WTC11 (cell line): ENCODE measurements around the gene APOL1. TPM values are rescaled to one million over a fixed set of nuclear protein-coding genes. Genes with fewer than 3 reads are reported as not detected.

Experiments used
- ATAC-seq: fragments of 200-7000 bp; cut with Tn5 transposase; 2 replicates; pipeline ENCODE4 v1.10.0; 2021; ENCODE audit warnings: mild to moderate bottlenecking, moderate library complexity
- CTCF ChIA-PET: fragments of 300-600 bp; sonication (Branson Sonifier 250); formaldehyde crosslinking; loops from one replicate; lab custom pipeline; 2021; ENCODE audit warnings: antibody characterized with exemption; lab: Charles Lee
- POLR2A ChIA-PET: fragments of 350-600 bp; sonication (Branson Sonifier 250); formaldehyde crosslinking; loops from one replicate; lab custom pipeline; 2021; ENCODE audit warnings: antibody characterized with exemption; lab: Charles Lee
- DNase-seq: peaks from one replicate; pipeline ENCODE4 v3.0.0; 2021; ENCODE audit warnings: low spot score
- H3K27ac Mint-ChIP-seq: 2 replicates; pipeline ENCODE4 v1.8.0; 2021; ENCODE audit warnings: mixed read lengths
- H3K27me3 Mint-ChIP-seq: 2 replicates; pipeline ENCODE4 v1.8.0; 2021; ENCODE audit warnings: low read depth, mild to moderate bottlenecking, moderate library complexity, mixed read lengths
- H3K36me3 Mint-ChIP-seq: 2 replicates; pipeline ENCODE4 v1.8.0; 2021; ENCODE audit warnings: mixed read lengths
- H3K4me1 Mint-ChIP-seq: 2 replicates; pipeline ENCODE4 v1.8.0; 2022; ENCODE audit warnings: mixed read lengths
- H3K4me3 Mint-ChIP-seq: 2 replicates; pipeline ENCODE4 v1.8.0; 2021; ENCODE audit warnings: mild to moderate bottlenecking, moderate library complexity, mixed read lengths
- H3K9me3 Mint-ChIP-seq: 2 replicates; pipeline ENCODE4 v1.8.0; 2021; ENCODE audit warnings: mixed read lengths
- ARID4B ChIP-seq: sonication (generic); formaldehyde crosslinking; IDR thresholded peaks from 2 replicates; pipeline ENCODE4 v1.8.0; 2023; ENCODE audit warnings: missing genetic modification reagents, mild to moderate bottlenecking, borderline replicate concordance
- CBFB ChIP-seq: sonication (generic); formaldehyde crosslinking; IDR thresholded peaks from 2 replicates; pipeline ENCODE4 v1.8.1; 2022; ENCODE audit warnings: mild to moderate bottlenecking, low read depth, missing genetic modification reagents
- E2F1 ChIP-seq: sonication (generic); formaldehyde crosslinking; IDR thresholded peaks from 2 replicates; pipeline ENCODE4 v1.8.0; 2022; ENCODE audit warnings: mild to moderate bottlenecking, missing genetic modification reagents
- FOXP4 ChIP-seq: sonication (generic); formaldehyde crosslinking; IDR thresholded peaks from 2 replicates; pipeline ENCODE4 v1.8.0; 2022; ENCODE audit warnings: mild to moderate bottlenecking, missing genetic modification reagents
- GABPB1 ChIP-seq: sonication (generic); formaldehyde crosslinking; IDR thresholded peaks from 2 replicates; pipeline ENCODE4 v1.8.1; 2023; ENCODE audit warnings: mild to moderate bottlenecking, missing genetic modification reagents
- HMGA2 ChIP-seq: fragments of 250-450 bp; sonication (Bioruptor Pico); IDR thresholded peaks from 2 replicates; pipeline ENCODE4 v1.4.0; 2021; ENCODE audit warnings: mild to moderate bottlenecking, moderate library complexity
- IRF2 ChIP-seq: sonication (generic); formaldehyde crosslinking; IDR thresholded peaks from 2 replicates; pipeline ENCODE4 v1.8.0; 2022; ENCODE audit warnings: low read depth, missing genetic modification reagents, borderline replicate concordance
- JAZF1 ChIP-seq: fragments of 250-450 bp; sonication (Bioruptor Pico); IDR thresholded peaks from 2 replicates; pipeline ENCODE4 v1.9.0; 2021; ENCODE audit warnings: moderate library complexity, mild to moderate bottlenecking, inconsistent platforms
- JUN ChIP-seq: sonication (generic); formaldehyde crosslinking; IDR thresholded peaks from 2 replicates; pipeline ENCODE4 v1.8.0; 2023; ENCODE audit warnings: mild to moderate bottlenecking, missing genetic modification reagents
- KAT7 ChIP-seq: sonication (generic); formaldehyde crosslinking; IDR thresholded peaks from 2 replicates; pipeline ENCODE4 v1.8.1; 2023; ENCODE audit warnings: missing genetic modification reagents, mild to moderate bottlenecking, borderline replicate concordance
- MXD4 ChIP-seq: fragments of 250-450 bp; sonication (Bioruptor Pico); IDR thresholded peaks from 2 replicates; pipeline ENCODE4 v1.8.0; 2021; ENCODE audit warnings: mild to moderate bottlenecking, moderate library complexity, borderline replicate concordance
- NFATC4 ChIP-seq: fragments of 250-450 bp; sonication (Bioruptor Pico); IDR thresholded peaks from 2 replicates; pipeline ENCODE4 v1.9.0; 2021; ENCODE audit warnings: mild to moderate bottlenecking
- OVOL2 ChIP-seq: fragments of 250-450 bp; sonication (Bioruptor Pico); IDR thresholded peaks from 2 replicates; pipeline ENCODE4 v1.9.0; 2021; ENCODE audit warnings: mild to moderate bottlenecking, borderline replicate concordance
- SMAD4 ChIP-seq: sonication (generic); formaldehyde crosslinking; IDR thresholded peaks from 2 replicates; pipeline ENCODE4 v1.8.0; 2022; ENCODE audit warnings: mild to moderate bottlenecking, missing genetic modification reagents
- STAT6 ChIP-seq: sonication (generic); formaldehyde crosslinking; conservative IDR thresholded peaks from 2 replicates; pipeline ENCODE4 v1.8.1; 2023; ENCODE audit warnings: mild to moderate bottlenecking, low read depth, missing genetic modification reagents, moderate library complexity
- ZMAT4 ChIP-seq: fragments of 250-450 bp; sonication (Bioruptor Pico); IDR thresholded peaks from 2 replicates; pipeline ENCODE4 v1.9.0; 2021; ENCODE audit warnings: mild to moderate bottlenecking
- total RNA-seq: library from RNA; stranded (reverse); gene quantifications from 3 replicates; pipeline ENCODE4 v1.2.3, GENCODE V29; 2021
- TF ChIP-seq, protein P1 (sequence below): sonication (generic); formaldehyde crosslinking; IDR thresholded peaks from 2 replicates; pipeline ENCODE4 v1.8.0; 2022; ENCODE audit warnings: missing genetic modification reagents

Gene APOL1
- total RNA-seq, 1 experiment from 2014 or later = 0.35 TPM

- TF ChIP-seq, protein P1, sequence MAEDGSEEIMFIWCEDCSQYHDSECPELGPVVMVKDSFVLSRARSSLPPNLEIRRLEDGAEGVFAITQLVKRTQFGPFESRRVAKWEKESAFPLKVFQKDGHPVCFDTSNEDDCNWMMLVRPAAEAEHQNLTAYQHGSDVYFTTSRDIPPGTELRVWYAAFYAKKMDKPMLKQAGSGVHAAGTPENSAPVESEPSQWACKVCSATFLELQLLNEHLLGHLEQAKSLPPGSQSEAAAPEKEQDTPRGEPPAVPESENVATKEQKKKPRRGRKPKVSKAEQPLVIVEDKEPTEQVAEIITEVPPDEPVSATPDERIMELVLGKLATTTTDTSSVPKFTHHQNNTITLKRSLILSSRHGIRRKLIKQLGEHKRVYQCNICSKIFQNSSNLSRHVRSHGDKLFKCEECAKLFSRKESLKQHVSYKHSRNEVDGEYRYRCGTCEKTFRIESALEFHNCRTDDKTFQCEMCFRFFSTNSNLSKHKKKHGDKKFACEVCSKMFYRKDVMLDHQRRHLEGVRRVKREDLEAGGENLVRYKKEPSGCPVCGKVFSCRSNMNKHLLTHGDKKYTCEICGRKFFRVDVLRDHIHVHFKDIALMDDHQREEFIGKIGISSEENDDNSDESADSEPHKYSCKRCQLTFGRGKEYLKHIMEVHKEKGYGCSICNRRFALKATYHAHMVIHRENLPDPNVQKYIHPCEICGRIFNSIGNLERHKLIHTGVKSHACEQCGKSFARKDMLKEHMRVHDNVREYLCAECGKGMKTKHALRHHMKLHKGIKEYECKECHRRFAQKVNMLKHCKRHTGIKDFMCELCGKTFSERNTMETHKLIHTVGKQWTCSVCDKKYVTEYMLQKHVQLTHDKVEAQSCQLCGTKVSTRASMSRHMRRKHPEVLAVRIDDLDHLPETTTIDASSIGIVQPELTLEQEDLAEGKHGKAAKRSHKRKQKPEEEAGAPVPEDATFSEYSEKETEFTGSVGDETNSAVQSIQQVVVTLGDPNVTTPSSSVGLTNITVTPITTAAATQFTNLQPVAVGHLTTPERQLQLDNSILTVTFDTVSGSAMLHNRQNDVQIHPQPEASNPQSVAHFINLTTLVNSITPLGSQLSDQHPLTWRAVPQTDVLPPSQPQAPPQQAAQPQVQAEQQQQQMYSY (CRISPR knock-in tag) = no peak
- no peak for TF ChIP-seq IRF2 (CRISPR knock-in tag)
- no peak for TF ChIP-seq SMAD4 (CRISPR knock-in tag)
- TF ChIP-seq FOXP4 (CRISPR knock-in tag) = no peak
- TF ChIP-seq ARID4B (CRISPR knock-in tag) = no peak
These were observed 16.3 kb upstream of the APOL1 start (continued) for GRCh38 chr22:36236388-36237319.

- Mint-ChIP-seq H3K36me3 (peaks cover 6% of the 10 kb centered on the region), H3K27me3 (peaks cover 4% of the 10 kb centered on the region; the same call in 1 of the 2 replicates), H3K4me3 (no peak overlapping the region; the same call in 1 of the 2 replicates), H3K27ac (no peak overlapping the region), H3K9me3 (peaks cover 13% of the 10 kb centered on the region), H3K4me1 (peaks cover 21% of the 10 kb centered on the region)
- DNase-seq (no peak), ATAC-seq (no peak)
- CTCF ChIA-PET = interaction anchor here (0.8 to 3.2 kb wide), 10 partner anchors 24 to 244 kb away, joined by 3 to 25 read pairs (median 6); partner anchors contain the start of gene TXN2
- POLR2A ChIA-PET = interaction anchor here (1.5 kb wide), 1 partner anchor 17 kb away, joined by 5 read pairs; no protein-coding TSS in a partner anchor
- no peak for TF ChIP-seq GABPB1 (CRISPR knock-in tag)
- no peak for TF ChIP-seq OVOL2 (CRISPR knock-in tag)
- no peak for TF ChIP-seq KAT7
- TF ChIP-seq STAT6 (CRISPR knock-in tag) = no peak
- TF ChIP-seq E2F1 (CRISPR knock-in tag) = no peak
- no peak for TF ChIP-seq JUN (CRISPR knock-in tag)
- no peak for TF ChIP-seq HMGA2 (CRISPR knock-in tag)
- TF ChIP-seq ZMAT4 = no peak
- TF ChIP-seq NFATC4 (CRISPR knock-in tag) = no peak
- no peak for TF ChIP-seq CBFB
- TF ChIP-seq MXD4 = no peak
- TF ChIP-seq JAZF1 (CRISPR knock-in tag) = no peak
These were observed 15.2 kb upstream of the APOL1 start for GRCh38 chr22:36237462-36238372.
